ENCODE data around the gene INTU. TPM values are rescaled to one million over a fixed set of nuclear protein-coding genes. Genes with fewer than 3 reads are reported as not detected.

INTU gene
- total RNA-seq, 2 experiments from 2014 or later: 0.21 TPM; not detected in 1

Other genes with a start within 250 kb of the INTU start
- not detected for gene SLC25A31, start 97.4 kb downstream of the INTU start, total RNA-seq
- under 1 TPM; 0.02 to 0.27 TPM for gene HSPA4L, start 149.4 kb downstream of the INTU start, total RNA-seq
- 10 to 100 TPM; 51.3 to 61.4 TPM for gene PLK4, start 247.9 kb downstream of the INTU start, total RNA-seq